D341Med (cell line): ENCODE results near the gene MYCBPAP.

Experiments
- DNase-seq: peaks from one replicate; pipeline ENCODE4 v3.0.0; 2012; ENCODE audit warnings: low spot score

The MYCBPAP gene, protein sequence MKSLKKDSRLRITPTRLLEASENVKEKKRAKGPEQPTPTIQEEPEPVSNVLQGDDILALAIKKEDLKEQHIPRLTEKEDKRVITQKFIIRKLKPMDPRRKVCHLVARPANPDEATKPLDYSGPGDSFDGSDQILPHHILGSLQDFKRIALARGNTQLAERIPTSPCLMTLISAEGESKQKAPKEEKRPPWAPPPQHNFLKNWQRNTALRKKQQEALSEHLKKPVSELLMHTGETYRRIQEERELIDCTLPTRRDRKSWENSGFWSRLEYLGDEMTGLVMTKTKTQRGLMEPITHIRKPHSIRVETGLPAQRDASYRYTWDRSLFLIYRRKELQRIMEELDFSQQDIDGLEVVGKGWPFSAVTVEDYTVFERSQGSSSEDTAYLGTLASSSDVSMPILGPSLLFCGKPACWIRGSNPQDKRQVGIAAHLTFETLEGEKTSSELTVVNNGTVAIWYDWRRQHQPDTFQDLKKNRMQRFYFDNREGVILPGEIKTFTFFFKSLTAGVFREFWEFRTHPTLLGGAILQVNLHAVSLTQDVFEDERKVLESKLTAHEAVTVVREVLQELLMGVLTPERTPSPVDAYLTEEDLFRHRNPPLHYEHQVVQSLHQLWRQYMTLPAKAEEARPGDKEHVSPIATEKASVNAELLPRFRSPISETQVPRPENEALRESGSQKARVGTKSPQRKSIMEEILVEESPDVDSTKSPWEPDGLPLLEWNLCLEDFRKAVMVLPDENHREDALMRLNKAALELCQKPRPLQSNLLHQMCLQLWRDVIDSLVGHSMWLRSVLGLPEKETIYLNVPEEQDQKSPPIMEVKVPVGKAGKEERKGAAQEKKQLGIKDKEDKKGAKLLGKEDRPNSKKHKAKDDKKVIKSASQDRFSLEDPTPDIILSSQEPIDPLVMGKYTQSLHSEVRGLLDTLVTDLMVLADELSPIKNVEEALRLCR

DNA sequence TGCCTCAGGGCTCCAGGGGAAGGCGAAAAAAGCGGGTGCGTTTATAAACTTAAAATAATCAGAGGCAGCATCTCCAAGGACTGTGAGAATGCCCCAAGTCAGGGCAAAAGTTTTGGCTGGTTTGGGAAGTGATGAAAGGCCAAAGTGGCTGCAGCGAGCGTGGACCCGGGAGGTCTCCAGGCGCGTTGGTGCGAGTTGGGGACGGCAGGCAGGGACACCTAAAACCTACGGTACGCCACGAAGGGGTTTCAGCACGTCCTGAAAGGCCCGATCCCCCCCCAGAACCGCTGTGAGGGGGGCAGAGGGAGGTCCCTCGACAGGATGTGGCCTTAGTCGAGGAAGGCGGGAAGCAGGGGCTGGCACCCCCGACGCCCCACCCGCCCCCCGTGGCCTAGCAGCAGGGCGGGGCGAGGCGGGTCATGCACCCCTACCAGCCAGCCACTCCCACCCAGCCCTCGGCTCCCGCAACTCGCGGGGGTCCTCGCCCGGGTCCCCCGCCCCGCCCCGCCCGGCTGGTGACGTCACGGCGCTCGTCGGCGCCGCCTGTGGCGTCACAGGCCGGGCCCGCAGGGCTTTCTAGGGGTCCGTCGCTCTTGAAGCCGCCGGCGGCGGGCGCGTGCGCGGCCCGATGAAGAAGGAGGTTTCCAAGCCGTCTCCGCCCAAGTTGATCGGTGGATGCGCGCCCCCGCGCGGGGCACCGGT lies at the start of gene MYCBPAP:
Gene MYCBPAP, plus strand, starts transcription at position 569 of the 702 bp plus-strand sequence. CDS start 236 bp downstream, outside the sequence.
- no peak for DNase-seq

DNA sequence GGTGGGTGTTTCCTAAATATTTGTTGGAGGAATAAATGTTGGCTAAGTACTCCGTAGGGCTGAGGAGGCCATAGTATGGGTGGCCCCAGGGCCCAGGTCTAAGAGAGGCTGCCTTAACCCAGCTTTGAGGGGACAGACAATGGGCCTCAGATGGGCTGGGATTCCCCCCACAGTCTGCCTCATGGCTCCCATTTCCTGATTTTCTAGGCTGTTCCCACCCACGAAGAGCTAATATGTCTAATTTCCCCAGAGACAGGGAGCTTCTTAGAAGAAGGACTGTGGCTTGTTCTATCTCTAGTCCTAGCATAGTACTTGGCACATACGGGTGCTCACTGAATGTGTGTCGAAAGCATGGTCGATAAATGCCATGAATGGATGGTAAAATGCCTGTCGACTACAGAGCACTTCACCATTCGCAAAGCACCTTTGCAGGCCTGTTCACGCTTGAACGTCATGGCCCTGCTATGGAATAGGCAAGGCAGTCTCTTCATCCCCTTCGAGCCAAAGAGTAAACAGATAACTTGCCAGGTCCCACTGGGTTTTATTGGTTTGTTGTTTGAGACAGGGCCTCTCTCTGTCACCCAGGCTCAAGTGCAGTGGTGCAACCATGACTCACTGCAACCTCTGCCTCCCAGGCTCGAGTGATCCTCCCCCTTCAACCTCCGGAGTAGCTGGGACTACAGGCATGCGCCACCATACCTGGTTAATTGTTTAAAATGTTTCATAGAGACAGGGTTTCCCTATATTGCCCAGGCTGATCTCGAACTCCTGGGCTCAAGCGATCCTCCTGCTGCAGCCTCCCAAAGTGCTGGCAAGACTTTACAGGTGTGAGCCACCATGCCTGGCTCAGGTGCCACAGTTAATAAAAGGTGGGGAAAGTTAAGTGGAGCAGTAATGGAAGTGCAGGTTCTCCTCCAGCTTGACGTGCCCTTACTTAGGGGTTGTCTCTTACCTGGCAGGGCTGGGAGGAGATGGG lies 49.2 kb upstream of the MYCBPAP start:
- DNase-seq = no peak

DNA sequence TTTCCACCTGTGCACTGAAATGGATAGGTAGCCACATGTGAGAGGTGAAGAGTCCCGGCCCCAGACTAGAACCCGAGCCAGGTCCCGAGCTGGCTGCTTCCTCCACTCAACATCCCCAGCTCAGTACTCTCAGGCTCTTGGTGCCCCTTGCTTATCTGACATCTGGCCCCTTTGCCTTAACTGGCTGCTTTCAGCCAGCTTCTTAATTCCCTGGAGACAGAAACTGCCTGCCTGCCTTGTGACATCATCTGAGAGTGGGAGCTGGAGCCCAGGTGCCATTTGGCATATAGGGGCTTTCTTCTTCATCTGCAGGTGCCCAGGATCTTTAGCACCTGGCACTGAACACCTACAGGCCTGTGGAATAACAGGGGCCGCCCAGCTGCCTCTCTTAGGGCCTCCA lies 48.5 kb upstream of the MYCBPAP start:
- no peak for DNase-seq

DNA sequence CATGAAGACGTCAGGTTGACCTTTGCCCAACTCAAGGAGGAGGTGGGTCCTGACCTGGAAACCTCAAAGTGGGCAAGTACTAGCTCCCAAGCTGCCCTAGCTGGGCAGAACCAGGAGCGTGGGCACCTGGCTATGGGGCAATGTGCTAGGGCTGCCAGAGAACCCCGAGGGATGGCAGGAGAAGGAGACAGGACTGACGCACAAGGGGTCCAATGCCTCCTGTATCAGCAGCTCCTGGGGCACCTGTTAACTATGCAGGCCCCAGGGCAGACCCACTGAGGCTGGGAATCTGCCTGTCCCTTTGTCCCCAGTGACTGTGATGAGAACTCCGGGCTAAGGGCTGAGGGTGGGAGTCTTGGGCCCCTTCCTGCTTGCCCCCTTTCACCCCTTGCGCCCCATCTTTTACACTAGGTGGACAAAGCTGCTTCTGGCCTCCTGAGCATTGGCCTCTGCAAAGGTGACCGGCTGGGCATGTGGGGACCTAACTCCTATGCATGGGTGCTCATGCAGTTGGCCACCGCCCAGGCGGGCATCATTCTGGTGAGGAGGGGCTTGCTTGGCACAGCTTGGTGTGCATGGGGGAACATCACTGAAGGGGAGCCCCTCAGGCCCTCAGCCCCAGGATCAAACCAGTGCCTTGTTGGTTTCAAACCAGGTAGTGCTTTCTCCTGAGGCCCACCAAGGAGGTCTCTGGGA lies 47.3 kb upstream of the MYCBPAP start:
- no peak for DNase-seq

DNA sequence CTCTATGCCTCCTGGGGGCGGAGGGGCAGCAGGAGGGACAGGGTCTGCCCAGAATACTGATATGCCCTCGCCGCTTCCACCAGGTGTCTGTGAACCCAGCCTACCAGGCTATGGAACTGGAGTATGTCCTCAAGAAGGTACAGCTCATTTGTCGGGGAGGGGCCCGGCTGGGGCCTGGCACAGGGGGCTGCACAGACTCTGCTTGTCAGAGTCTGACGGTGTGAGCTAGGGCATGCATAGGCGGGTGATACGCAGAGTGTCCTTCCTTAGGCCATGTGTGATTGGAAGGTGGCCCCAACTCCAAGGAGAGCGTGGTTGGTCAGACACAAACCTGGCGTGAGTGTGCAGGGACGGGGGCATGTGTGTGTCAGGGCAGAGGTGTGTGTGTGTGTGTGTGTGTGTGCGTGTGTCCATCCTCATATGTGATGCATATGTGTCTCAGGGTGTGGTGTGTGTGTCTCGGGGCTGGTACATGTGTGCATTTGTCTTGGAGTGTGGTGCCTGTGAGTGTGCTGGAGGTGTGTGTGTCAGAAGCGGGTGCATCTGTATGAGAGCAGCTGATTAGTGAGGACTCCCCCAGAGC lies 46.6 kb upstream of the MYCBPAP start:
- DNase-seq = no peak

DNA sequence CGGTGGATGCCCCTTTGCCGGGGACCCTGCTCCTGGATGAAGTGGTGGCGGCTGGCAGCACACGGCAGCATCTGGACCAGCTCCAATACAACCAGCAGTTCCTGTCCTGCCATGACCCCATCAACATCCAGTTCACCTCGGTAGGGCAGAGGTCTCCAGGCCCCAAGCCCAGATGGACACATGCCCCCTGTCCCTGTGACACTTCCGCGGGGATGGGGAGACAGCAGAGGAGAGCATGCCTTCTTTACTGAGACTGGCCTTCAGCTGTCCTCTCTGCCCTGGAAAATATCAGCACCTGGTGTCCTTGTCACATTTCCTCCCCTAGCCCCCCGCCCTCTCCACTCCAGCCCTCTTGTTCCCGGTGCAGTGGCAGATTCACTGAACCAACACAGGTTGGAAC lies 45.8 kb upstream of the MYCBPAP start:
- DNase-seq = no peak

DNA sequence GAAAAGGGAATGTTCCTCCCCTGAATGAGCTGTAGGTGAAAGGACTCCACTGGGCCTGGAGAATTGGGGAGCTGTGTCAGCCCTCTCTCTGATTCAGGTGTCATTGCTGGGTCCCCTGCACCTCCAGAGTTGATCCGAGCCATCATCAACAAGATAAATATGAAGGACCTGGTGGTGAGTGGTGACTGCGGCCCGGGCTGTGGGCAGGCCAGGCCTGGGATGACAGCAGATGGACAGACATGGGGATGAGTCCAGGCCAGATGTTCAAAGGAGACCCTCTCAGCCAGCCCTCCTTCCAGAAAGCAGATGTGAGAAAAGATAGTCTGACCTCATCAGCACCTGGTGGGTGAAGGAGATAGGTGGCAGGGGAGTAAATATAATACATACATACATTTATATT lies 44.1 kb upstream of the MYCBPAP start:
- DNase-seq = no peak

DNA sequence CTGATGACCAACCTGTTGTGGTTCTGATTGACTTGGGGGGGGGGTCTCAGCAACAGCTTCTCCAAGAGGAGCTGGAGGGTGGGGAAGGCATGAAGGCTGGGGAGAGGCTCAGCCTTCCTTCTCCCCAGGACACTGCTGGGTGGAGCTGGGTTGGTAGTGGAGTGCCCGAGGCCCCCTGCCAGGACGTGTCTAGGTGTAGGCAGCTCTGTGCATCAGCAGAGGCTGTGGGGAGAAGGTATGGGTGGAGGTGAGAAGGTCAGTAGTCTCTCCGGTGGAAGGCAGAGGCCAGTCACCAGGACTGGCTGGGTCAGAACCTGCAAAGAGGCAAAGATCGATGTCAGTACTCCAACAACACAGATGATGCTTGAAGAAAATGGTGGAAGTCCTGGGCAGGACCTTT lies 43.5 kb upstream of the MYCBPAP start:
- DNase-seq = no peak

DNA sequence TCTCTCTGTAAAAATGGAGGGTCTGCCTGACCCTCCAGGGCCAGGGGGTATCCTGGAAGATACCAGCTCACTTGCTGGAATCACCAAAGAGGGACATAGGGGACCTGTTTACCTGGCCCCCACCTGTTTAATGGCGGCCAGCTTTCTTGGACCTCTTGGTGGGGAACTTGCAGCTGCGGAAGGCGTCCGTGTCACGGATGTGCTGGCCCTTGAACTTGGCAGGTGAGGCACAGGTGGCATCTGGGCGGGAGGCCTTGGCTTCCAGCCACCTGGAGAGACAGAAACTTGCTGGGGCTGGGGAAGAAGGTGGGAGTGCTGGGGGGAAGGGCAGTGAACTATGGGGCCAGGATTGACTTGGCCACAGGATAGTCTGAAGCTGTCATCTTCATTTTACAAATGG lies 43.1 kb upstream of the MYCBPAP start:
- no peak for DNase-seq

DNA sequence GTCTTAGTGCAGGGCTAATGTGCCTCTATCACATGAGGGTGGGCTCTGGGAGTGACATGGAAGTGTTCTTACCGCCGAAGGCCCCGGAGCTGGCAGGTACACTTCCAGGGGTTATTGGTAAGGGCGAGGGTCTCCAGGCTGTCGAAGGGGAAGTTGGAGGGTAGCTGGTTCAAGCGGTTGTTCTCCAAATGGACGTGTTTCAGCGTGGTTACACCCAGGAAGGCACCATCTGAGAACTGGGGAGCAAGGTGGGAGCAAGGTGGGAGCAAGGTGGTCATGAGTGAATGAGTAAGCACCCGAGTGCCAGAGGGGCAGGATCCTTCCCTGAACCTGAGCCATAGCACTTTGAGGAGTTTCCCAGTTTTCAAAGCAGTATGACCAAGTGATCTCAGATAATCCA lies 42.6 kb upstream of the MYCBPAP start:
- no peak for DNase-seq

DNA sequence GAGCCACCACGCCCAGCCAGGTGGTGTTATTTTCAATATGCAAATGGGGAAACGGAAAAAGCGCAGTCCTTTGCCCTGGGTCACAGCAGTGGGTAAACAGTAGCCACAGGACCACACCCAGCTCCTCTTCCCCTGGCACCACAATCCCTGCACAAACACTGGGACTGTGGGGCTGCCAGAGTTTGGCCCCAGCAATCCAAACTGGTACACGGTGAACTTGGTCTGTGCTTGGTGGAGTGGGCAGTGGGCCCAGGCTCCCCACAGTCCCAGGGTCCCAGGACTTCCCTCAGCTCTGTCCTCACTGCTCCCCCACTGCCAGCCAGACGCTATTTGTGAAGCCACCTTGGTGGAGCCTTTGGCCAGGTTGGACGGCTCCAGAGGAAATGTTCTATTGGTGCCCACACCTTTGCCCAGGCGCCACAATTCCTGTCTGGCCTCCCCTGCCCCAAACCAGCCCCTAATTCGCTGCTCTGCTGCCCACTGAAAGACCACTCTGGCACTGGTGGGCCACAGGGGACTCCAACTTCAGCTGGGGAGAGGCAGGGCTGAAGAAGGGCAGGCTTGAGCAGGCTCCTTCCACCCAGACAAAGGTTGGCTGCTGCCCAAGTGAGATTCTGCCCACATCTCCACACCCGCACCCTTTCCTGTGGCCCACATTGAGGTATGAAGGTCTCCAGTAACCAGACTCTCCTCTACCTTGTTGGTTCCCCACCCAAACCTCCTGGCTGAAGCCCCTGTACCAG lies 41.7 kb upstream of the MYCBPAP start:
- no peak for DNase-seq

DNA sequence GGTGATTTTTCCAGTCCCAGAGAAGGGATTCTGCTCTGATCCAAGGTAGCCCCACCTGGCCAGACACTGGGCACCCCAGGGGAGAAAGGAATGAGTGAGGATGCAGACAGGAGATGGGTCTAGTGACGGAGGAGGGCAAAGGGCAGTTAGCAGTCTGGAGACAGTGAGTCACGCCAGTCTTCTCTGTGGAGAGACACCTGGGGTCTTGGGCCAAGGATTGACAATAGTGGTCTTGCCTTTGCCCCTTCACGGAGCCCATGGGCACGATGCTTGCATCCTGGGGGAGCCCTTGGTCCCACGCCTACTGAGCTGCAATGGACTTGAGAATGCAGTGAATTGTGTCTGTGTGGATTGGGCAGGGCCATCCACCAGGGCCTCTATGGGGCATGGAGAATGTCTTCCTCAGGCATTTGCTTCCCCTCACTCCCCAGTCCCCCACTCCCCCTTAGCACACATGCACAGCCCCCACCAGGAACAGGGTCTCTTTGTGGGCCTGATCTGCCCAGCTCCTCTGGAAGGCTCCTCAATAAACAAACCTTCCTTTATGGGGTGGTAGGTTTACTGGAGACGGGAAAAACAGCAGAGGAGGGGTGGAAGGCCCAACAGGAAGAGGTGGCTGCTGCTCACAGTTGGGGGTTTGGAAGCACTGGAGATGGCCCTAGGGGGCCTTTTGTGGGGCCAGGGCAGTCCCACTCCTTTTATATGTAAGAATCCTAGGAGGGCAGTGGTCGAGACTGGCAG lies 41.0 kb upstream of the MYCBPAP start:
- no peak for DNase-seq

DNA sequence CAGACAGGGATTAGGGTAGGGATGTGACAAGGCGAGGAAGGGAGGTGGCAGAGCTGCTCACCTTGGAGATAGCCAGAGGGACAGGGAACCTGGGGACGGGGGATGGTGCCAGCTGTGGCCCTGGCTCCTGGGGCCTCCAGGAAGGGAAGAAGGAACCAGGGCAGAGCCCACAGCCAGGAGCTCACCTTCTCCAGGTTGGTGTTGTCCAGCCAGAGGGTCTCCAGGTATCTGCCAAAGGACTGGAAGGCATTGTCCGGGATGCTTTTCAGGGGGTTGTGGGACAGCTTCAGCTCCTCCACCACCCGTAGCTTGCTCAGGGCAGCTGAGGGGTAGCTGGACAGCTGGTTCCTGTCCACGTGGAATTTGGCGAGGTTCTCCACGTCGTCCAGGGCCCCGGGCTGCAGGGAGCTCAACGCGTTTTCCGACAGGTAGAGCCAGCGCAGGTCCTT lies 40.4 kb upstream of the MYCBPAP start:
- DNase-seq = no peak

DNA sequence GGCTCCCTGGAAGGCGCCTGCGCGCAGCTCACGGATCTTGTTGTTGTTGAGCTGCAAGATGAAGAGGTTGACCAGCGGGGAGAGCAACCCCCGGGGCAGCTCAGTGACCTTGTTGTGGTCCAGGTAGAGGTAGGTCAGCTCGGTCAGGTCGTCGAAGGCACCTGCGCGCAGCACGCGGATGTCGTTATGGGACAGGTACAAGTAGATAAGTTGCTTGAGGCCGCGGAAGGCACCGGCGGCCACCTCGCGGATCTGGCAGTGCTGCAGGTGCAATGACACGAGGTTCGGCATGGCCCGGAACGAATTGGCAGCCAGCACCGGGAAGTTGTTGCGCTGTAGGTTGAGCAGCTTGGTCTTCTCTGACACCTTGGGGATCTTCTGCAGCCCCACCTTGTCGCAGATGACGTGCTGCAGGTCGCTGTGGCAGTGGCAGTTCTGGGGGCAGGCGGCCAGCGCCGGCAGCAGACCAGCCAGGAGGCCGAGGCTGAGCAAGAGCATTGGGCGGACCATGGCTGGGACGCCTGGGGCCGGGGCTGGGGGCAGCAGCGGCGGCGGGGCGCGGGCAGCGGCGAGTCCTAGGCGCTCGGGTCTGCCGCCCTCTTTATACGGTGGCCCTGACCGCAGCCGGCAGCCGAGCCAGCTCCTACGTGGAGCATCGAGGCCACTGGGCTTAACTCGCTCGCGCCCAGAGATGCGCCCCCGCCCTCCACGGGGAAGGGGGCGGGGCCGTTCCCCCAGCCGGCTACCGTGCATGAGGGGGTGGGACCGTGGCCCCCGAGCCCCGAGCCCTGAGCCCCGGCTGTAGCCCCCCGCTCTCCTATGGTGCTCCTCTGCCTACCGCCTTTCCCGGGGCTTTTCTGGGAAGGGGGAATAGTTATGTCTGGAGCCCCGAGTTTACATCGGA lies 39.7 kb upstream of the MYCBPAP start, which contains the start of gene CHAD:
Gene CHAD, minus strand, starts transcription at position 577 of the 904 bp plus-strand sequence. Its CDS starts 67 bp downstream, at position 510.
- no peak for DNase-seq

DNA sequence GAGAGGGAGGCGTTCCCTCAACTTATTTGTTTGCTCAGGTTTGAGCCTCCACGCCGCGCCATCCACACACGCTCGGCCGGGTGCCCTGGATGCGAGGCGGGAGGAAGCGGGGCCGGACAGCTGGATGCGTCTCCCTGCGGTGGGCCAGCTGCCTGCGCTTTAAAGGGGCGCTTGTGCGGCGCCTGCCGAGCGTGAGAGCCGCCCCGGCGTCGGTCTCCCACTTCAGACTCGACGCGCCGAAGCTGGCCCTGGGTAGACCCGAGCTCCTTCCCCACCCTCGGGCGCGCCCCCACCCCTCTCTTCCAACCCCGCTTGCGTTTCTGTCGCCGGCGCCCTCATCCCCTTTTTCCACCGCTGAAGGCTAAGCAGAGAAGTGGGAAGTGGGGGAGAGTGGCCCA lies 39.0 kb upstream of the MYCBPAP start:
- DNase-seq = no peak

DNA sequence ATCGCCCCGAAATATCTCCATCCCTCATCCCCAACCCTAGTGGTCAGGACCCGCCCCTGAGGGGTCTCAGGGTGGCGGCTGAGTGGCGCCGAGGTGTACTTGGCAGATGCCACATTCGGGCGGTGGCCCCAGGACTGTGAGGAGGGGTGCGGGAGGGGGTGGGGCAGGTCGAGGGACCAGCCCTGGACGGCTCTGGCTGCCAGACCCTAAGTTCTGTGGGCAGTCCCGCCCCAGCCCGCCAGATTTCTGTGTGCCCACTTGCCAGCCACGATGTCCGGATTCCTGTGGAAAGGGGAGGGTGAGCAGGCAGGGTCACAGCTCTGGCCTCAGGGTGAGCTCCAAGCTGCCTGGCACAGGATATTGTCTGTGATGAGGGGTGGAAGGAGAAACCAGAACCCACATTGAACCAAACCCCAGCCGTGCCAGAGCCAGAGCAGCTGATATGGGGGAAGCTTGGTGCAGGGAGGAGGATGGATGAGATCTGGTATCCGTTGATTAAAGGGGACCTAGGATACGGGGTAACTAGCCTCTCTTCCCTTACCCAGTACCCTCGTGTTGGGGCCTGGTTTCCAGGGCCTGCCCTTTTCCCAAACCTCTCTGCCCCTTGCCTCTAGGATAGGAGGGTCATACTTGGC lies 38.5 kb upstream of the MYCBPAP start:
- no peak for DNase-seq

DNA sequence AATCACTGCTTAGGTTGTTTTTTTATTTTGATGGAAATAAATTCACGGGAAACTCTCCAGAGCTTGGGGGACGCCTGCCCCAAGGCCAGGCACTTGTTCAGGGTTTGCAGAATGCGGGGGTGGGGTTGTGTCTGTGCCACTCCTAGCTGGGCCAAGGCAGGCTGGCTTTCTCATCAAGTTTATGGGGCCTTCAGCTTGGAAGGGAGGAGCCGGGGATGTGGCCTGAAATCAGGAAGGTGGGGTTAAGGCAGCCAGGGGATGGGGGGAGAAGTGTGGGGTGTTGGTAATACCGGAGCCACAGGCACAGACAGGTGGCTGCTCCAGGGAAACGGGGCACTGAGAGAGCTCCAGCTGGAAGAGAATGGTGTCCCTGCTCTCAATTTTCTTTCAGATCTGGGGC lies 37.8 kb upstream of the MYCBPAP start:
- DNase-seq = no peak
